ENCODE results near the gene TBXAS1. TPM values are rescaled to one million over a fixed set of nuclear protein-coding genes. Genes with fewer than 3 reads are reported as not detected.

The TBXAS1 gene
- total RNA-seq, 1 experiment from 2014 or later = 2.3 TPM

- H3K4me1 Mint-ChIP-seq = peaks cover 29% of the 10 kb centered on the region
- peaks cover 6% of the 10 kb centered on the region; the same call in 1 of the 2 replicates for H3K36me3 Mint-ChIP-seq
- DNase-seq (ENCODE audit: low spot score) (no peak), ATAC-seq (no peak)
- peaks cover 9% of the 10 kb centered on the region for H3K9me3 Mint-ChIP-seq
- no peaks in the 10 kb centered on the region; the same call in none of the 2 replicates for H3K27me3 Mint-ChIP-seq (ENCODE audit: low read depth)
- no peak for TF ChIP-seq TEAD1 (CRISPR knock-in tag; IDR thresholded peaks at IDR 0.05)
- TF ChIP-seq NR3C1 (CRISPR knock-in tag; conservative IDR thresholded peaks at IDR 0.05; ENCODE audit: low read depth) = no peak
- no peak for TF ChIP-seq ZNF317 (CRISPR knock-in tag; IDR thresholded peaks at IDR 0.05; ENCODE audit: borderline replicate concordance, low read depth)
- TF ChIP-seq SOX15 (CRISPR knock-in tag; IDR thresholded peaks at IDR 0.05) = no peak
- TF ChIP-seq HMGA2 (CRISPR knock-in tag; IDR thresholded peaks at IDR 0.05) = no peak
- TF ChIP-seq OVOL2 (CRISPR knock-in tag; IDR thresholded peaks at IDR 0.05; ENCODE audit: borderline replicate concordance) = no peak
- TF ChIP-seq ELF4 (CRISPR knock-in tag; IDR thresholded peaks at IDR 0.05; ENCODE audit: low read depth) = no peak
- no peak for TF ChIP-seq TP53 (CRISPR knock-in tag; IDR thresholded peaks at IDR 0.05)
- TF ChIP-seq IRF2 (CRISPR knock-in tag; IDR thresholded peaks at IDR 0.05; ENCODE audit: borderline replicate concordance, low read depth) = no peak
- no peak for TF ChIP-seq ZNF219 (CRISPR knock-in tag; IDR thresholded peaks at IDR 0.05; ENCODE audit: borderline replicate concordance)
- no peak for TF ChIP-seq ZNF121 (CRISPR knock-in tag; IDR thresholded peaks at IDR 0.05)
- CTCF ChIA-PET = interaction anchor here (0.6 to 1.3 kb wide), 3 partner anchors 28 to 441 kb away, joined by 3 read pairs; no protein-coding TSS in a partner anchor
- no peak overlapping the region for H3K27ac Mint-ChIP-seq
- no peak overlapping the region for H3K4me3 Mint-ChIP-seq
- POLR2A ChIA-PET = no interaction called here
Measured at GRCh38 chr7:139940866-139941265, 111.8 kb downstream of the TBXAS1 start.

DNA sequence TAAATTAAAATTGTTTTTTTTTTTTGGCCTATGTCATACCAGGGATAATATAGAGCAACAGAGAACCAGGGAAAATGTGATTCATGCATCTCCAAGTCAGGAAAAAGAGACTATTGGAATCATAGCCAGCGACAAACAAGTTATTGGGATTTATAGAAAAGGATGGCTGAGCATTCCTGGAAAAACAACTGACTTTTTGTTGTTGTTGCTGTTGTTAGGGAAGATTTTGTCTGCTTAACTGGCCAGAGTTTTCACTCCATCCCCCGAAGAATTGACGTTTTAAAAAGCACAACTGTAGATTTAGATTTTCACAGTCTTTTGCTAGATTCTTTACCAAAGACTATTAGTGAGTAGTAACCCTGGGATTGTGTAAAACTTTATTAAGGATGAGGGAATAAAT lies 112.4 kb downstream of the TBXAS1 start:
- Mint-ChIP-seq H3K9me3 (peaks cover 15% of the 10 kb centered on the region), H3K4me3 (no peak overlapping the region), H3K4me1 (peaks cover 24% of the 10 kb centered on the region), H3K36me3 (peaks cover 9% of the 10 kb centered on the region), H3K27me3 (ENCODE audit: low read depth) (no peaks in the 10 kb centered on the region; the same call in none of the 2 replicates), H3K27ac (no peak overlapping the region)
- DNase-seq (ENCODE audit: low spot score) (no peak), ATAC-seq (no peak)
- TF ChIP-seq GRHL2 (CRISPR knock-in tag; IDR thresholded peaks at IDR 0.05; ENCODE audit: insufficient replicate concordance, severe bottlenecking) = no peak
- no peak for TF ChIP-seq NR2C2 (CRISPR knock-in tag; IDR thresholded peaks at IDR 0.05)
- no peak for TF ChIP-seq ZNF121 (CRISPR knock-in tag; IDR thresholded peaks at IDR 0.05)
- no peak for TF ChIP-seq ZNF263 (CRISPR knock-in tag; IDR thresholded peaks at IDR 0.05; ENCODE audit: low read depth)
- TF ChIP-seq ZNF317 (CRISPR knock-in tag; IDR thresholded peaks at IDR 0.05; ENCODE audit: borderline replicate concordance, low read depth) = no peak
- TF ChIP-seq ZNF219 (CRISPR knock-in tag; IDR thresholded peaks at IDR 0.05; ENCODE audit: borderline replicate concordance) = no peak
- no peak for TF ChIP-seq MAX (CRISPR knock-in tag; IDR thresholded peaks at IDR 0.05)
- TF ChIP-seq TEAD1 (CRISPR knock-in tag; IDR thresholded peaks at IDR 0.05) = no peak
- no peak for TF ChIP-seq TP53 (CRISPR knock-in tag; IDR thresholded peaks at IDR 0.05)
- TF ChIP-seq SP1 (CRISPR knock-in tag; conservative IDR thresholded peaks at IDR 0.05) = no peak
- TF ChIP-seq GTF2I (CRISPR knock-in tag; conservative IDR thresholded peaks at IDR 0.05) = no peak
- no peak for TF ChIP-seq MXD4 (CRISPR knock-in tag; IDR thresholded peaks at IDR 0.05; ENCODE audit: borderline replicate concordance)
- TF ChIP-seq CTCF (IDR thresholded peaks at IDR 0.05) = no peak
- TF ChIP-seq ETV6 (CRISPR knock-in tag; IDR thresholded peaks at IDR 0.05) = no peak
- no peak for TF ChIP-seq OVOL2 (CRISPR knock-in tag; IDR thresholded peaks at IDR 0.05; ENCODE audit: borderline replicate concordance)
- ChIA-PET POLR2A (no interaction called here), CTCF (interaction anchor here (1.2 kb wide), 1 partner anchor 340 kb away, joined by 3 read pairs; no protein-coding TSS in a partner anchor)

DNA sequence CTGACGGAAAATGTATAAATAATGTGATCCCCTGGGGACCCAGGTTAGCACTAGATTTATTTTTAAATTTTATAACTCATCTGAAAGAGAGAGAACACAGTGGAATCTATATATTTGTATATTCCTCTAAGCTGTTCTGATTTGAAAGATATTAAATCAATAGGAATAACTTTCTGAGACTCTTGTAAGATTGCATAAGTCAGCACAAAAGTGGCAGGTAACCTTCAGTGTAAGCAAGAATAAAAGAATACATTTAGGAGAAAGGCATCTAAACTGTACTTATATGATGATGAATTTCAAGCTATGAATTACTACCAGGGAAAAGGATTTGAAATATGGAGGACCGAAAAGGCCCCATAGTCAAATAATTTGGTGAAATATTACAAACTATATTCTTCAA lies 112.8 kb downstream of the TBXAS1 start:
- Mint-ChIP-seq H3K4me1 (peaks cover 22% of the 10 kb centered on the region), H3K4me3 (no peak overlapping the region), H3K36me3 (peaks cover 12% of the 10 kb centered on the region), H3K9me3 (peaks cover 19% of the 10 kb centered on the region), H3K27me3 (ENCODE audit: low read depth) (no peaks in the 10 kb centered on the region; the same call in none of the 2 replicates), H3K27ac (no peak overlapping the region)
- no peak for DNase-seq (ENCODE audit: low spot score)
- ATAC-seq = no peak
- ChIA-PET CTCF (no interaction called here), POLR2A (no interaction called here)
- no peak for TF ChIP-seq ZBTB21 (CRISPR knock-in tag; IDR thresholded peaks at IDR 0.05; ENCODE audit: borderline replicate concordance)
- TF ChIP-seq KAT7 (CRISPR knock-in tag; IDR thresholded peaks at IDR 0.05; ENCODE audit: borderline replicate concordance) = no peak
- no peak for TF ChIP-seq ZNF263 (CRISPR knock-in tag; IDR thresholded peaks at IDR 0.05; ENCODE audit: low read depth)
- no peak for TF ChIP-seq NR2C2 (CRISPR knock-in tag; IDR thresholded peaks at IDR 0.05)
- no peak for TF ChIP-seq ERG (CRISPR knock-in tag; IDR thresholded peaks at IDR 0.05)
- TF ChIP-seq CREB1 (CRISPR knock-in tag; IDR thresholded peaks at IDR 0.05) = no peak
- no peak for TF ChIP-seq ZNF416 (CRISPR knock-in tag; IDR thresholded peaks at IDR 0.05)
- TF ChIP-seq MYBL2 (CRISPR knock-in tag; IDR thresholded peaks at IDR 0.05) = no peak
- TF ChIP-seq USF1 (CRISPR knock-in tag; IDR thresholded peaks at IDR 0.05) = no peak
- TF ChIP-seq NFYB (CRISPR knock-in tag; conservative IDR thresholded peaks at IDR 0.05; ENCODE audit: low read depth) = no peak

All from WTC11 (cell line).